Measurements from ENCODE around the gene C10orf90.

- no peak for TF ChIP-seq EZH2 (IDR thresholded peaks at IDR 0.05)
- no peak for TF ChIP-seq POLR2AphosphoS5 (IDR thresholded peaks at IDR 0.05; ENCODE audit: borderline replicate concordance, low read depth, low read length)
- no peak for TF ChIP-seq FOXP2 (optimal IDR thresholded peaks at IDR 0.05; ENCODE audit: control extremely low read depth, extremely low read length, insufficient read depth)
These were observed 165.8 kb downstream of the C10orf90 start for GRCh38 chr10:126504761-126505112.
